ENCODE results near the gene PPIL3.

Gene PPIL3

DNA sequence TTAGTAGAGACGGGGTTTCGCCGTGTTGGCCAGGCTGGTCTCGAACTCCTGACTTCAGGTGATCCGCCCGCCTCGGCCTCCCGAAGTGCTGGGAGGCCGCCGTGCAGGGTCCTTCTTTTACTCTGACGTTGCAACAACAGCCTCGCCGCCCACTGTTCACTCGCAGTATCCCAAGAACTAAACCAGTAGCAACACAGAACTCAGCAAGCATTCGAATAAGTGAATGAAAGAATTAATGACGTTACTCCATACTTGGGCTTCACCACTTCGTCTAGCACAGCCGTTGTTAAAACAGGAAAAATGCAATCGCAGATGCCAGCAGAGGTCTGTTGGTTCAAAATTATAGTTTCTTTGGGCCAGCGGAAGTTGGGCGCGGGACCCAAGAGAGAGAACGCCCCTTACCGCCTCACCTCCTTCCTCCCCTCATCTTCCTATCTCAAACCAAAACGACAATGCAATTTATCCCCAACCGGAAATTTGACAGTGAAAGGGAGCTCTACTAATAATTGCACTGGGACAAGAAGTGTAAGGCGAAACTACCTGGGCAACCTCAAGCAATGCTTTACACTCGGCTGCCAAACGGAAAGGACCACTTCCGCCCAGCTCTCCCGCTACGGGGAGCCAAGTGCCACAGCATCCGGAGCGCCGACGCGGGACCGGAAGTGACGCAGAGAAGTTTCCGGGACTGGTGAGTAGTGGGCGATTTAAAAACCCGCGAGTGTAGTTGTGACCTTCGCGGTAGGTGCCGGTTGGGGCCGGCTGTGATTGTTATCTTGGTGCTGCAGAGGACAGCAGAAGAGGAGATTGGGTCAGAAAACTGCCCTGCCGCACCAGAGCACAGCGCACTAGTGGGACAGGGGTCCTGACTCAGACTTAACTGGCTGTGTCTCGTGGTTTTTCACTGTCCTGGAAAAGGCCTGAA, at the start of gene PPIL3, which contains the start of gene NIF3L1:
PPIL3 (minus strand) TSS at position 374 of the 922 bp plus-strand sequence. CDS start 1,462 bp downstream, outside the sequence.
NIF3L1 (plus strand) TSS at position 668 of the 922 bp plus-strand sequence. CDS start 2,573 bp downstream, outside the sequence.
- TF ChIP-seq, protein P1, sequence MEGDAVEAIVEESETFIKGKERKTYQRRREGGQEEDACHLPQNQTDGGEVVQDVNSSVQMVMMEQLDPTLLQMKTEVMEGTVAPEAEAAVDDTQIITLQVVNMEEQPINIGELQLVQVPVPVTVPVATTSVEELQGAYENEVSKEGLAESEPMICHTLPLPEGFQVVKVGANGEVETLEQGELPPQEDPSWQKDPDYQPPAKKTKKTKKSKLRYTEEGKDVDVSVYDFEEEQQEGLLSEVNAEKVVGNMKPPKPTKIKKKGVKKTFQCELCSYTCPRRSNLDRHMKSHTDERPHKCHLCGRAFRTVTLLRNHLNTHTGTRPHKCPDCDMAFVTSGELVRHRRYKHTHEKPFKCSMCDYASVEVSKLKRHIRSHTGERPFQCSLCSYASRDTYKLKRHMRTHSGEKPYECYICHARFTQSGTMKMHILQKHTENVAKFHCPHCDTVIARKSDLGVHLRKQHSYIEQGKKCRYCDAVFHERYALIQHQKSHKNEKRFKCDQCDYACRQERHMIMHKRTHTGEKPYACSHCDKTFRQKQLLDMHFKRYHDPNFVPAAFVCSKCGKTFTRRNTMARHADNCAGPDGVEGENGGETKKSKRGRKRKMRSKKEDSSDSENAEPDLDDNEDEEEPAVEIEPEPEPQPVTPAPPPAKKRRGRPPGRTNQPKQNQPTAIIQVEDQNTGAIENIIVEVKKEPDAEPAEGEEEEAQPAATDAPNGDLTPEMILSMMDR (IDR thresholded peaks at IDR 0.05; ENCODE audit: borderline replicate concordance, control extremely low read depth, extremely low read depth, insufficient read depth, missing control alignments): no peak
- in situ Hi-C loops (cut with MboI; ENCODE audit: low sequenced_read_pairs, unreplicated experiment): no loop called here
- peak; percentile 89 for DNase-seq (ENCODE audit: low spot score)

DNA sequence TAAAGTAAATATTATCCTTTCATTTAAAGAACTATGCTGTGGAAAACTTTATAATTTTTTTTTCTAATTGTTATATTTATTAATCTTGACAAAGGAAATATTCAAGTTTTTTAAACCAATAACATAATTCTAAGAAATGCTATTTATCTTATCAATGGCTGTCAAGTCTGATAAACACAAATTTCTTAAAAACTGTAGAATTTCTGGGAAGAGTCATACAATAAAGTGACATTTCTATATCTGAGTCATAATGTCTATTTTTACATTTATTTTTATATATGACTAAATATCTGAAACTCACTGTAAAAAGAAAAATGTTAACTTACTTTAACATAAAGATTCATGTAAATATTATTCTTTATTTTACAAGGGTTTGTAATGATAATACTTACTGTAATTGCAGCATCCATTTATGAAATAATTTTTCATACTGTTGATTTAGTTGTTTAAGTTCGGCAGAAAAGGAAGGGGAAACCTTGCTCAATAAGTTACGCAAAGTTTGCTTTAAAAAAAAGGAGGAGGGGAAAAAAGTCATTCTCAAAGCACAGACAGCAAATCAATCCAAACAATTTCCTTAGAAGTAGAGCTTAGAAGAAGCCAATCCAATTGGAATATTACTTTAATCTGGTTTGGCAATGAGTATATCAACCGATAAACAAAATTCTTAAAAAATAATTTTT, 42.2 kb upstream of the PPIL3 start:
- no peak for DNase-seq (ENCODE audit: low spot score)
- TF ChIP-seq, protein P1 (IDR thresholded peaks at IDR 0.05; ENCODE audit: borderline replicate concordance, control extremely low read depth, extremely low read depth, insufficient read depth, missing control alignments): no peak
- in situ Hi-C loops (cut with MboI; ENCODE audit: low sequenced_read_pairs, unreplicated experiment): no loop called here

GRCh38 chr2:200929334-200930249, 40.7 kb upstream of the PPIL3 start:
- no peak for DNase-seq (ENCODE audit: low spot score)
- TF ChIP-seq, protein P1 (IDR thresholded peaks at IDR 0.05; ENCODE audit: borderline replicate concordance, control extremely low read depth, extremely low read depth, insufficient read depth, missing control alignments): no peak
- in situ Hi-C loops (cut with MboI; ENCODE audit: low sequenced_read_pairs, unreplicated experiment): no loop called here

DNA sequence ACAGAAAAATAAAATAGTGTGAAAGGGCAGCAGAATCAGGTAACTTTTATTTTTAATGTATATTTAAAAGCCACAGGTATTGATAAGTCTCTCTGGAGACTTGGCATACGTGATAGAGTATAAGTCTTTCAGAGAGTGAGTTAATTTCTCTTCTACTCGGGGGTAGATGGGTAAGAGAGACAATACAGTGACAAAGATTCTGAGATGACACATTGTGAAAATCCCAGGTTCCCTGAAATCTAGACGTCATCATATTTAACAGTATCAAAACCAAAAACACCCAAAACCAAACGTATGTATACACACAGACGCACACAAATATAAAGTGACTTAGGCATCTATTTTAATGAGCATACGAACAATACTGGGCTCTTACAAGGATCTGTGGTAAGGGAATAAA, 33.6 kb upstream of the PPIL3 start:
- TF ChIP-seq, protein P1 (IDR thresholded peaks at IDR 0.05; ENCODE audit: borderline replicate concordance, control extremely low read depth, extremely low read depth, insufficient read depth, missing control alignments): no peak
- no peak for DNase-seq (ENCODE audit: low spot score)
- in situ Hi-C loops (cut with MboI; ENCODE audit: low sequenced_read_pairs, unreplicated experiment): no loop called here

DNA sequence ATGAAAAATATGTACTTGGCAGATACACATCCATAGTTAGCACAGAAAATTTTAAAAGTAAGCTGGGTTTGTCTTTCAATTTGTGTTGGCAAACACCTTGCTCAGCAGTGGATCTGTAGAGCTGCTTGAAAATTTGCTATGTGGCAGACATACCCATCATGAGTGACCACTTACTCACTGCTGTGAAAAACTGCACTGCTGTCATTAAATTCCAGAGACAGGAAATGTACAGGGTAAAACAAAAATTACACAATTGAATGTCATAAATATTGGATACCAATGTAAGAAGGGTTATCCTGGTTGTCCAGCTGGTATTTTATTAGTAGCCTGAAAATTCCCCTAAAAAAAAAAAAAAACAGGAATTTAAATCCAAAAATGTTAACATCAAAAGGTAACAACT, 24.8 kb upstream of the PPIL3 start:
- in situ Hi-C loops (cut with MboI; ENCODE audit: low sequenced_read_pairs, unreplicated experiment): no loop called here
- TF ChIP-seq, protein P1 (IDR thresholded peaks at IDR 0.05; ENCODE audit: borderline replicate concordance, control extremely low read depth, extremely low read depth, insufficient read depth, missing control alignments): no peak
- DNase-seq (ENCODE audit: low spot score): no peak

DNA sequence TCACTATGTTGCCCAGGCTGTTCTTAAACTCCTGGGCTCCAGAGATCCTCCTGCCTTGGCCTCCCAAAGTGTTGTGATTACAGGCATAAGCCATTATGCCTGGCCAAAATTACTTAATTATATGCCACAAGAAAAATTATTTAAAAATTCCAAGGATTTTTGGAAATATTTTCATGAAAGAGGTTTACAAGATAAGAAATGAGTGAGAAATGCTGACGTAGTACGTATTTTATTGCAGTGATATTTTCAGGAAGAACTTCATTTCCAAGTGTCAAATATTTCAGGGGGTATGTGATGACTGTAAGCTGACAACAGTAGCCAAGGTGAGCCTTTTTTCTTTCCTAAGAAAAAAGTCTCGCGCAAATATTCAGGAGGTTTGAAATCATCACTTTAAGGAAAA, 21.1 kb upstream of the PPIL3 start:
- TF ChIP-seq, protein P1 (IDR thresholded peaks at IDR 0.05; ENCODE audit: borderline replicate concordance, control extremely low read depth, extremely low read depth, insufficient read depth, missing control alignments): no peak
- DNase-seq (ENCODE audit: low spot score): no peak
- in situ Hi-C loops (cut with MboI; ENCODE audit: low sequenced_read_pairs, unreplicated experiment): loop anchor here (10.0 kb wide), 2 partner anchors 155 to 275 kb away; partner anchors contain the start of gene CASP10
